Smooth muscle cell (in vitro differentiated cells): ENCODE measurements around the gene TPCN1. TPM values are rescaled to one million over a fixed set of nuclear protein-coding genes. Genes with fewer than 3 reads are reported as not detected.

Experiments used
- DNase-seq: peaks from one replicate; lab custom pipeline; 2025; ENCODE audit not compliant: unreplicated experiment; lab: John Stamatoyannopoulos, UW
- H2AFZ ChIP-seq: fragments of 200-600 bp; sonication (generic); 2 replicates; pipeline ENCODE4 v1.6.0; 2016; ENCODE audit warnings: antibody characterized with exemption, low read depth, mild to moderate bottlenecking
- H3F3A ChIP-seq: fragments of 200-600 bp; sonication (generic); 2 replicates; pipeline ENCODE4 v1.6.0; 2017; ENCODE audit warnings: antibody characterized with exemption, low read depth
- H3K27ac ChIP-seq: fragments of 200-600 bp; sonication (generic); 2 replicates; pipeline ENCODE4 v1.5.1; 2016; ENCODE audit warnings: low read depth, mild to moderate bottlenecking
- H3K27me3 ChIP-seq: fragments of 200-600 bp; sonication (generic); 2 replicates; pipeline ENCODE4 v1.6.1; 2016; ENCODE audit warnings: low read depth, mild to moderate bottlenecking
- H3K36me3 ChIP-seq: fragments of 200-600 bp; sonication (generic); 2 replicates; pipeline ENCODE4 v1.5.1; 2016; ENCODE audit warnings: low read depth
- H3K4me1 ChIP-seq: fragments of 200-600 bp; sonication (generic); 2 replicates; pipeline ENCODE4 v1.5.1; 2016; ENCODE audit warnings: low read depth
- H3K4me2 ChIP-seq: fragments of 200-600 bp; sonication (generic); 2 replicates; pipeline ENCODE4 v1.6.0; 2016; ENCODE audit warnings: mild to moderate bottlenecking
- H3K4me3 ChIP-seq: fragments of 200-600 bp; sonication (generic); 2 replicates; pipeline ENCODE4 v1.5.1; 2016; ENCODE audit warnings: mild to moderate bottlenecking
- H3K79me2 ChIP-seq: fragments of 200-600 bp; sonication (generic); 2 replicates; pipeline ENCODE4 v1.6.0; 2016; ENCODE audit warnings: low read depth, mild to moderate bottlenecking
- H3K9ac ChIP-seq: fragments of 200-600 bp; sonication (generic); 2 replicates; pipeline ENCODE4 v1.6.0; 2016; ENCODE audit warnings: low read depth
- H3K9me3 ChIP-seq: fragments of 200-600 bp; sonication (generic); replicated peaks from 2 replicates; pipeline ENCODE4 v1.5.1; 2016; ENCODE audit warnings: low read depth
- H4K20me1 ChIP-seq: fragments of 200-600 bp; sonication (generic); 2 replicates; pipeline ENCODE4 v1.6.0; 2016; ENCODE audit warnings: low read depth
- CTCF ChIP-seq: fragments of 200-600 bp; sonication (generic); IDR thresholded peaks from 2 replicates; pipeline ENCODE4 v1.5.1; 2017; ENCODE audit warnings: borderline replicate concordance, mild to moderate bottlenecking, antibody characterized with exemption; ENCODE audit not compliant: insufficient read depth, poor library complexity, severe bottlenecking
- WGBS: methylation state at CpG from one replicate; pipeline ENCODE4 v1.1.7; 2016; ENCODE audit warnings: low lambda C conversion rate; 5-methylcytosine and 5-hydroxymethylcytosine counted together
- polyA plus RNA-seq: library from polyadenylated mRNA; unstranded; fragments of >200 nt; fragmentation: Nextera tagmentation; extraction: Ambion mirVana; gene quantifications from 2 replicates; pipeline ENCODE4 v1.2.1, GENCODE V29; 2016
- total RNA-seq: library from RNA; depleted of rRNA; stranded (reverse); fragments of >200 nt; gene quantifications from 2 replicates; pipeline ENCODE4 v1.2.3, GENCODE V29; 2014

The TPCN1 gene
- total and polyA plus RNA-seq, 2 experiments from 2014 or later = 12.9 to 29.2 TPM

GRCh38 chr12:113252494-113252893 is 31.2 kb downstream of the TPCN1 start:
- Histone ChIP-seq H3F3A (no peaks in the 10 kb centered on the region), H3K27ac (no peak overlapping the region), H3K4me2 (no peak overlapping the region), H3K9me3 (no peaks in the 10 kb centered on the region), H3K27me3 (no peaks in the 10 kb centered on the region), H2AFZ (no peak overlapping the region), H3K36me3 (no peaks in the 10 kb centered on the region), H3K4me3 (no peak overlapping the region), H3K9ac (no peak overlapping the region), H3K4me1 (no peaks in the 10 kb centered on the region), H4K20me1 (no peaks in the 10 kb centered on the region), H3K79me2 (no peaks in the 10 kb centered on the region)
- no peak for TF ChIP-seq CTCF
- WGBS = 96% methylated on average over 10 of the region's 10 CpGs
- DNase-seq = no peak

GRCh38 chr12:113253532-113254285 is 32.4 kb downstream of the TPCN1 start:
- TF ChIP-seq CTCF = no peak
- 96% methylated on average over 5 of the region's 5 CpGs for WGBS
- Histone ChIP-seq H3K27me3 (no peaks in the 10 kb centered on the region), H3K9ac (no peak overlapping the region), H3K9me3 (no peaks in the 10 kb centered on the region), H3K27ac (no peak overlapping the region), H3K4me1 (no peaks in the 10 kb centered on the region), H2AFZ (no peak overlapping the region), H3K4me2 (no peak overlapping the region), H3K36me3 (no peaks in the 10 kb centered on the region), H3F3A (no peaks in the 10 kb centered on the region), H3K79me2 (no peaks in the 10 kb centered on the region), H4K20me1 (no peaks in the 10 kb centered on the region), H3K4me3 (no peak overlapping the region)
- DNase-seq = no peak

DNA sequence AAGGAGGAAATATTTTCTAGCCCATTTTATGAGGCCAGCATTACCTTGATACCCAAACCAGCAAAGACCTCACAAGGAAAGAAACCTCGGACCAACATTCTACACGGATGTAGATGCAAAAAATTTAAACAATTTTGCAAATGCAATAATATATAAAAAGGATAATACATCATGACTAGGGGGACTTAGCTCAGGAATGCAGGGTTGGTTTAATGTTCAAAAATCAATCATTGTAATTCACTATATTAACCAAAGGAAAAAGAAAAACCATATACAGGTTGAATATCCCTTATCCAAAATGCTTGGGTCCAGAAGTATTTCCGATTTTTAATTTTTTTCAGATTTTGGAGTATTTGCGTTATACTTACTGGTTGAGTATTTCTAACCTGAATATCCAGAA is 33.0 kb downstream of the TPCN1 start:
- Histone ChIP-seq H3K9me3 (no peaks in the 10 kb centered on the region), H3K79me2 (no peaks in the 10 kb centered on the region), H3K4me1 (no peaks in the 10 kb centered on the region), H2AFZ (no peak overlapping the region), H3K4me3 (no peak overlapping the region), H4K20me1 (no peaks in the 10 kb centered on the region), H3K27ac (no peak overlapping the region), H3F3A (no peaks in the 10 kb centered on the region), H3K9ac (no peak overlapping the region), H3K36me3 (no peaks in the 10 kb centered on the region), H3K4me2 (no peak overlapping the region), H3K27me3 (no peaks in the 10 kb centered on the region)
- WGBS = 96% methylated on average over 4 of the region's 4 CpGs
- no peak for TF ChIP-seq CTCF
- DNase-seq = no peak

DNA sequence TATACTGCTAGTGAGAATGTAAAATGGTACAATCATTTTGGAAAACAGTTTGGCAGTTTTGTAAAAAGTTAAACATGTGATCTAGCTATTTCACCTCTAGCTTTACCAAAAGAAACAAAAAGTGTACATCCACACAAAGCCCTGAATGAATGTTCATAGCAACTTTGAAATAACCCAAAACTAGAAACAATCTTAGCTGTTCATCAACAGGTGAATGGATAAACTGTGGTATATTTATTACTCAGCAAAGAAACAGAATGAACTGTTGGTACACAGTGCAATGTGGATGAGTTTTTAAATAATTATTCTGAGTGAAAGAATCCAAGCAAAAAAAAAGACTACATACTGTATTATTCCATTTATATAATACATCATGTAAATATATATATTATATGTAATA is 36.3 kb downstream of the TPCN1 start:
- Histone ChIP-seq H3K79me2 (no peaks in the 10 kb centered on the region), H3K36me3 (no peaks in the 10 kb centered on the region), H3K9ac (no peak overlapping the region), H3K4me2 (no peak overlapping the region), H2AFZ (no peak overlapping the region), H3F3A (no peaks in the 10 kb centered on the region), H4K20me1 (no peaks in the 10 kb centered on the region), H3K27ac (no peak overlapping the region), H3K27me3 (no peaks in the 10 kb centered on the region), H3K9me3 (no peaks in the 10 kb centered on the region), H3K4me1 (no peaks in the 10 kb centered on the region), H3K4me3 (no peak overlapping the region)
- no peak for TF ChIP-seq CTCF
- no peak for DNase-seq
